Mesenchymal stem cell (in vitro differentiated cells and primary cell): ENCODE results near the gene PAX8.
A peak's percentile ranks its signal among the peaks of the same experiment; 100 is the strongest.

Experiments
- DNase-seq: peaks from one replicate; pipeline ENCODE4 v3.0.0-alpha.2; 2013
- H2AFZ ChIP-seq: one replicate; pipeline ENCODE4 v1.6.1; 2013; ENCODE audit warnings: low read depth, mild to moderate bottlenecking, control low read depth, inconsistent platforms, low read length, moderate library complexity
- H2AK5ac ChIP-seq: 2 replicates; pipeline ENCODE4 v1.6.1; 2013; ENCODE audit warnings: low read length, moderate library complexity, mild to moderate bottlenecking, inconsistent platforms; ENCODE audit not compliant: severe bottlenecking
- H2BK120ac ChIP-seq: one replicate; pipeline ENCODE4 v1.6.1; 2013; ENCODE audit warnings: low read depth, mild to moderate bottlenecking, inconsistent platforms, low read length, moderate library complexity
- H2BK12ac ChIP-seq, 2 experiments: one replicate each; pipeline ENCODE4 v1.6.1; 2013; ENCODE audit warnings: inconsistent platforms in 2 of 2, low read length in 2 of 2, mild to moderate bottlenecking in 2 of 2, moderate library complexity in 2 of 2, control low read depth in 1 of 2
- H2BK15ac ChIP-seq: one replicate; pipeline ENCODE4 v1.6.1; 2013; ENCODE audit warnings: mild to moderate bottlenecking, low read depth, inconsistent platforms; ENCODE audit not compliant: poor library complexity, severe bottlenecking
- H2BK5ac ChIP-seq: 2 replicates; pipeline ENCODE4 v1.6.1; 2013; ENCODE audit warnings: low read depth, mild to moderate bottlenecking, low read length, control low read depth, inconsistent platforms; ENCODE audit not compliant: poor library complexity, severe bottlenecking
- H3K14ac ChIP-seq, 2 experiments: one replicate each; pipeline ENCODE4 v1.6.1; 2013; ENCODE audit warnings: inconsistent platforms in 2 of 2, low read length in 2 of 2, control low read depth in 1 of 2, mild to moderate bottlenecking in 1 of 2, moderate library complexity in 1 of 2
- H3K18ac ChIP-seq, 2 experiments: one replicate each; pipeline ENCODE4 v1.6.1; 2013; ENCODE audit warnings: inconsistent platforms in 2 of 2, low read length in 2 of 2, control low read depth in 1 of 2, low read depth in 1 of 2, mild to moderate bottlenecking in 1 of 2
- H3K23ac ChIP-seq, 2 experiments: one replicate each; pipeline ENCODE4 v1.6.1; 2013; ENCODE audit warnings: inconsistent platforms in 2 of 2, low read length in 2 of 2, mild to moderate bottlenecking in 2 of 2, moderate library complexity in 2 of 2, control low read depth in 1 of 2
- H3K27ac ChIP-seq: 2 replicates; pipeline ENCODE4 v1.5.1; 2013; ENCODE audit warnings: mild to moderate bottlenecking, moderate library complexity, low read length, control low read depth, inconsistent platforms; ENCODE audit not compliant: poor library complexity, severe bottlenecking
- H3K27me3 ChIP-seq, 2 experiments: 2 replicates each; pipeline versions ENCODE4 v1.6.1 to v1.7.0; 2013; ENCODE audit warnings: low read length in 2 of 2, mild to moderate bottlenecking in 2 of 2, moderate library complexity in 2 of 2, control low read depth in 1 of 2, inconsistent platforms in 1 of 2; ENCODE audit not compliant: control insufficient read depth in 1 of 2, insufficient read depth in 1 of 2
- H3K36me3 ChIP-seq, 2 experiments: 2 replicates each; pipeline versions ENCODE4 v1.6.1 to v1.7.0; 2013; ENCODE audit warnings: low read length in 2 of 2, control low read depth in 1 of 2, inconsistent platforms in 1 of 2, low read depth in 1 of 2, mild to moderate bottlenecking in 1 of 2; ENCODE audit not compliant: insufficient read depth in 2 of 2, control insufficient read depth in 1 of 2
- H3K4ac ChIP-seq, 2 experiments: one replicate each; pipeline ENCODE4 v1.6.1; 2013; ENCODE audit warnings: inconsistent platforms in 2 of 2, low read length in 2 of 2, mild to moderate bottlenecking in 2 of 2, moderate library complexity in 2 of 2, control low read depth in 1 of 2, low read depth in 1 of 2
- H3K4me1 ChIP-seq: 2 replicates; pipeline ENCODE4 v1.6.1; 2013; ENCODE audit warnings: low read depth, low read length, control low read depth; ENCODE audit not compliant: control insufficient read depth, insufficient read depth
- H3K4me2 ChIP-seq: 2 replicates; pipeline ENCODE4 v1.6.1; 2013; ENCODE audit warnings: low read length, mild to moderate bottlenecking, inconsistent platforms; ENCODE audit not compliant: poor library complexity, severe bottlenecking
- H3K4me3 ChIP-seq, 2 experiments: 2 replicates each; pipeline versions ENCODE4 v1.5.1 to v1.7.0; 2013; ENCODE audit warnings: low read length in 2 of 2, mild to moderate bottlenecking in 2 of 2, control low read depth in 1 of 2, low read depth in 1 of 2; ENCODE audit not compliant: insufficient read depth in 1 of 2
- H3K79me1 ChIP-seq: replicated peaks from 2 replicates; pipeline ENCODE4 v1.6.1; 2013; ENCODE audit warnings: mild to moderate bottlenecking, control low read depth, low read length, inconsistent platforms; ENCODE audit not compliant: poor library complexity, severe bottlenecking
- H3K9ac ChIP-seq: 2 replicates; pipeline ENCODE4 v1.7.0; 2013; ENCODE audit warnings: mild to moderate bottlenecking, low read length, moderate library complexity
- H3K9me3 ChIP-seq: 2 replicates; pipeline ENCODE4 v1.7.0; 2013; ENCODE audit warnings: mild to moderate bottlenecking, low read length; ENCODE audit not compliant: control insufficient read depth
- H4K8ac ChIP-seq: one replicate; pipeline ENCODE4 v1.6.1; 2013; ENCODE audit warnings: inconsistent platforms, mild to moderate bottlenecking, low read length, moderate library complexity
- H4K91ac ChIP-seq: one replicate; pipeline ENCODE4 v1.6.1; 2013; ENCODE audit warnings: mild to moderate bottlenecking, low read length, inconsistent platforms
- WGBS: methylation state at CpG from one replicate; pipeline ENCODE4 v1.1.7; 2013; ENCODE audit warnings: mixed read lengths; 5-methylcytosine and 5-hydroxymethylcytosine counted together

The PAX8 gene

DNA sequence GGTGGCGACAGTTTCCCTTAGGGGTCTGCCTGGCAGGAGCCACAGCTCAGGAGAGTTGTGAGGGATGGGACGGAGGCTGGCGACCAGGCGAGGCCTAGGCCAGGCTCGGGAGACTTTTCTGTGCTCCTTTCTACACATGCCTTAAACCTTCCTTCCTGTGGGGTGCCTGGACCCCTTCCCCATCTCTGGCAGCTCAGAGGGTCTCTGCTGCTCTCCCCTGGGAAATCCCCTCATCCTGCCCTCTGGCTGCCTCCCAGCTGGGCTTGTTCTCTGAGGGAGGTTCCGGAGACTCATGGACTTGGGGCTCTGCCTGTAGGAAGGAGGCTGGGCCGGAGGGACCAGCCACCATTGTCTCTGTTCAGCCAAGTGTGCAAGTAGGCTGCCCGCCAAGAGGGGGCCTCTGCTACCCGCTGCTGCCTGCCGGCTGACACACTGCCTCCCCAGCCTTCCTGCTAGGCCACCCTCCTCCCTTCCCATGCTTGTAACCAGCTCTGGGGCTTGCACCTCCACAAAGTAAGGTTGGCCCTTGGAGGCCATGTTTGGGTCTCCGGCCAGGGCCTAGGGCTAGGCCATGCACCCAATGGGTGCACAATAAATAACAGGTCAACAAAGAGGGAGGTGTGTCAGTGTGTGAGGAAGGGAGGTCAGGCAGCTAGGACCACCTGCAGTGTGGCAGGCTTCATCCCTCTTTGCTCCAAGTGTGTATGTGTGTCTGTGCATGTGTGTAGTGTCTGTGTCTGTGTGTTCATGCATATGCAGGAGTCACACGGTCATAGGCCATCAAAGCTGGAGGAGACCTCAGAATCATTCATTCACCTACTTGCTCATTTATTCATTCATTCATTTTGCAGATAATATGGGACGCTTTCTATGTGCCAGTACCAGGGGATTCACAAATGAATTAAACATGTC lies 76.2 kb downstream of the PAX8 start:
- Histone ChIP-seq H2AFZ (no peak overlapping the region), H3K14ac (peak overlapping the region in 1 of 2 experiments; percentile 44), H3K9ac (peak overlapping the region; percentile 19), H3K9me3 (no peaks in the 10 kb centered on the region), H2AK5ac (peak overlapping the region; percentile 81), H2BK120ac (no peak overlapping the region), H3K79me1 (peaks cover 5% of the 10 kb centered on the region), H2BK5ac (peak overlapping the region; percentile 47), H2BK15ac (no peak overlapping the region), H3K27ac (peak overlapping the region; percentile 83), H3K4ac (no peak overlapping the region), H3K36me3 (peaks cover 0 to 14% of the 10 kb centered on the region in 2 experiments), H3K27me3 (no peaks in the 10 kb centered on the region), H4K91ac (no peak overlapping the region), H4K8ac (no peak overlapping the region), H3K18ac (no peak overlapping the region), H2BK12ac (no peak overlapping the region), H3K4me2 (no peak overlapping the region), H3K23ac (no peak overlapping the region), H3K4me1 (peaks cover 42% of the 10 kb centered on the region), H3K4me3 (no peak overlapping the region)
- WGBS, result 87% methylated on average over 13 of the region's 13 CpGs
- DNase-seq, result no peak

DNA sequence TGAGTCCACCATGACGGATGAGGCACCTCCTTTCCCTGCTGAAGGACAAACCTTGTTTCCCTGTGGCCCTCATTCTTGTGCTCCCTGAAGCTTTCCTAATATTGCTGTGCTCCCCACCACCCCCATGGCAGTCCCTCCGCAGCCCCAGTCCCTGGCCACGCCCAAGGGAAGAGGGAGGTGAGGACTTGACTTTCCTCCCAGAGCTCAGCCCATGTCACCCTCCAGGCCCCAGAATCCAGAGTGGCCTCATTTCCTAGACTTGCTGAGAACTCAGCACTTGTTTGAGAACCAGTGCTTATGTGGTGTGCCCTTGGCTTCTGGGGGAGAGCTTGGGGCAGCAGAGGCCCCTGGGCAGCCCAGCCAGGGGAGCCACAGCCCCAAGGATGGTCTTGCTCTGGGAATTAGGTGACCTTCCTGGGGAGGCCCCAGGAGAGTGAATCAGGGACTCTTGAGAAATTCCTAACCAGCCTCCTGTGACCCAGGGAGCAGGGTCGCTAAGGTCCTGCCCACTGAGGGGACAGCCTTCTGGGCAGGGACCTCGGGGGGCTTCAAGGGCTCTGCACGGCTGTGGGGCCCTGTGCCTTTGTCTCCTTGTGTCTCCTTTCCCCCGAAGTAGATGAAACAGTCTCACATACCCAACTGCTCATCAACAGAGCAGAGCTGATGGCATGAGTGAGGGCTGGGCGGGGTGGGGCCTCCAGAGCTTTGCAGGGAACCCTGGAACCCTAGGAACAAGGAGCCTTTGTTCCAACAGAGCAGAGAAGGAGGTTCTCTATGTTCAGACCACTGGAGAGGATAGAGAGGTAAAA lies 77.0 kb downstream of the PAX8 start:
- Histone ChIP-seq H3K4ac (no peak overlapping the region), H3K4me3 (no peak overlapping the region), H3K27me3 (no peaks in the 10 kb centered on the region), H3K9me3 (no peaks in the 10 kb centered on the region), H2BK120ac (no peak overlapping the region), H3K4me1 (peaks cover 42% of the 10 kb centered on the region), H3K9ac (peak overlapping the region; percentile 8), H3K79me1 (peaks cover 2% of the 10 kb centered on the region), H3K4me2 (no peak overlapping the region), H2BK15ac (no peak overlapping the region), H2AFZ (no peak overlapping the region), H2AK5ac (peak overlapping the region; percentile 81), H4K91ac (no peak overlapping the region), H3K27ac (peak overlapping the region; percentile 83), H2BK12ac (no peak overlapping the region), H3K23ac (no peak overlapping the region), H4K8ac (no peak overlapping the region), H3K14ac (no peak overlapping the region), H3K18ac (no peak overlapping the region), H3K36me3 (peaks cover 0 to 14% of the 10 kb centered on the region in 2 experiments), H2BK5ac (peak overlapping the region; percentile 47)
- 90% methylated on average over 7 of the region's 8 CpGs for WGBS
- DNase-seq, result no peak

DNA sequence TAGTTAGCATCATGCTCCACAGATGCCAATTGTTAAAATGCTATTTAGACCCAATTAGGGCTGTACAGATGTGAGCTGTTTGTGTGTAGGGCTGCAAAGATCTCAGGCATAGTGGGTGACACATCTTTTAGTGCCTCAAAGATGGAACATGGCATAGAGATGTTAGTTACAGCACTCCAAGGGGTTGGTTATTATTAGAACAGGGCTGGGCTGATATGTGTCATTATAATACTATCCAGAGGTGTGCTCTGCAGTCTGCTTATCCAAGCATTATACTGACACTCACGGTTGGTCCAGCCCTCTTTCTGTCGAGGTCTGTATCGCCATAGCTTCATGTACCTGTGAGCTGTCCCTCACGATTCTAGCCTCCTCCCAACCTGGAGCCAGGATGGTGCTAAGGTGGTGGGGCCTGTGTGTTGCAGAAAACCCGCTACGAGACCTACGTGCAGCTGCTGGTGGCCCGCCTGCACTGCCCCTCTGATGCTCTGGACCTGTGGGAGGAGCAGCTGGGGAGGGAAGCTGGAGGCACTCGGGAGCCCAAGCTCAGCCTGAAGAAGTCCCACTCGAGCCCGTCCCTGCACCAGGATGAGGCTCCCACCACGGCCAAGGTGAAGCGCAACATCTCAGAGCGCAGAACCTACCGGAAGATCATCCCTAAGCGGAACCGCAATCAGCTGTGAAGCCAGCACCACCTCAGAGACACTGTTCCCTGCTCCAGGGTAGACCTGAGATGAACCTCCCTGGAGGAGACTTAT lies 77.8 kb downstream of the PAX8 start:
- Histone ChIP-seq H2BK12ac (no peak overlapping the region), H3K18ac (no peak overlapping the region), H2BK5ac (no peak overlapping the region), H3K27me3 (no peaks in the 10 kb centered on the region), H3K36me3 (peaks cover 0 to 11% of the 10 kb centered on the region in 2 experiments), H4K8ac (no peak overlapping the region), H2AFZ (no peak overlapping the region), H3K9ac (no peak overlapping the region), H2AK5ac (peak overlapping the region; percentile 84), H3K4me1 (peaks cover 38% of the 10 kb centered on the region), H3K4me3 (no peak overlapping the region), H4K91ac (no peak overlapping the region), H3K27ac (peak overlapping the region; percentile 83), H3K23ac (no peak overlapping the region), H3K4me2 (no peak overlapping the region), H3K14ac (no peak overlapping the region), H3K79me1 (no peaks in the 10 kb centered on the region), H2BK15ac (no peak overlapping the region), H3K4ac (no peak overlapping the region), H2BK120ac (no peak overlapping the region), H3K9me3 (no peaks in the 10 kb centered on the region)
- DNase-seq, result no peak
- WGBS, result 96% methylated on average over 17 of the region's 17 CpGs
